Ishikawa (cell line): ENCODE data around the gene CHORDC1.

Source experiments
- CEBPB ChIP-seq: IDR thresholded peaks from 2 replicates; pipeline ENCODE4 v1.6.1; 2012
- CREB1 ChIP-seq: IDR thresholded peaks from 2 replicates; pipeline ENCODE4 v1.6.1; 2012; ENCODE audit warnings: low read depth
- EGR1 ChIP-seq: IDR thresholded peaks from 2 replicates; pipeline ENCODE4 v1.6.1; 2012
- EP300 ChIP-seq: IDR thresholded peaks from 2 replicates; pipeline ENCODE4 v1.6.1; 2012; ENCODE audit warnings: borderline replicate concordance
- FOXM1 ChIP-seq: IDR thresholded peaks from 2 replicates; pipeline ENCODE4 v1.6.1; 2012; ENCODE audit warnings: low read depth, borderline replicate concordance
- MAX ChIP-seq: IDR thresholded peaks from 2 replicates; pipeline ENCODE4 v1.6.1; 2012
- NFIC ChIP-seq: IDR thresholded peaks from 2 replicates; pipeline ENCODE4 v1.6.1; 2012
- RAD21 ChIP-seq: IDR thresholded peaks from 2 replicates; pipeline ENCODE4 v1.6.1; 2012; ENCODE audit warnings: low read depth
- REST ChIP-seq: IDR thresholded peaks from 2 replicates; pipeline ENCODE4 v1.6.1; 2012; ENCODE audit warnings: low read depth, mild to moderate bottlenecking
- TAF1 ChIP-seq: IDR thresholded peaks from 2 replicates; pipeline ENCODE4 v1.6.1; 2012; ENCODE audit warnings: low read depth, mild to moderate bottlenecking
- TCF12 ChIP-seq: IDR thresholded peaks from 2 replicates; pipeline ENCODE4 v1.6.1; 2012; ENCODE audit warnings: low read depth
- TEAD4 ChIP-seq: IDR thresholded peaks from 2 replicates; pipeline ENCODE4 v1.6.1; 2012
- USF1 ChIP-seq: IDR thresholded peaks from 2 replicates; pipeline ENCODE4 v1.6.1; 2012
- YY1 ChIP-seq: IDR thresholded peaks from 2 replicates; pipeline ENCODE4 v1.6.1; 2012; ENCODE audit warnings: low read depth
- ZBTB7A ChIP-seq: IDR thresholded peaks from 2 replicates; pipeline ENCODE4 v1.6.1; 2012; ENCODE audit warnings: low read depth

Gene CHORDC1

GRCh38 chr11:90221803-90222458, 918 bp downstream of the CHORDC1 start:
- TF ChIP-seq TAF1, result no peak

- TF ChIP-seq YY1 (no peak), USF1 (no peak), MAX (no peak), CREB1 (no peak), EGR1 (no peak), TAF1 (no peak), ZBTB7A (no peak), TCF12 (no peak), EP300 (no peak), REST (no peak), CEBPB (no peak), FOXM1 (no peak), TEAD4 (no peak), NFIC (no peak), RAD21 (no peak)
Observed at GRCh38 chr11:90220391-90220790, 2.5 kb downstream of the CHORDC1 start.

- TF ChIP-seq ZBTB7A, result no peak
Observed at GRCh38 chr11:90219438-90219837, 3.4 kb downstream of the CHORDC1 start.

GRCh38 chr11:90218606-90219005, 4.2 kb downstream of the CHORDC1 start:
- no peak for TF ChIP-seq TAF1
- TF ChIP-seq CEBPB, result no peak
- no peak for TF ChIP-seq NFIC
- no peak for TF ChIP-seq REST
- no peak for TF ChIP-seq YY1
- TF ChIP-seq MAX, result no peak
- no peak for TF ChIP-seq TCF12
- no peak for TF ChIP-seq EP300
- TF ChIP-seq CREB1, result no peak
- TF ChIP-seq ZBTB7A, result no peak
- TF ChIP-seq TEAD4, result no peak
- TF ChIP-seq FOXM1, result no peak
- no peak for TF ChIP-seq USF1
- no peak for TF ChIP-seq EGR1
- TF ChIP-seq RAD21, result no peak

- TF ChIP-seq ZBTB7A (no peak), EP300 (no peak)
Observed at GRCh38 chr11:90216611-90217010, 6.2 kb downstream of the CHORDC1 start.

GRCh38 chr11:90213322-90213721, 9.5 kb downstream of the CHORDC1 start:
- no peak for TF ChIP-seq EP300
- TF ChIP-seq USF1, result no peak
- no peak for TF ChIP-seq CREB1
- TF ChIP-seq YY1, result no peak
- TF ChIP-seq ZBTB7A, result no peak
- TF ChIP-seq TCF12, result no peak

GRCh38 chr11:90208857-90209256, 14.0 kb downstream of the CHORDC1 start:
- TF ChIP-seq CEBPB (no peak), CREB1 (no peak), FOXM1 (no peak), TCF12 (no peak), EP300 (no peak), REST (no peak), USF1 (no peak), YY1 (no peak), ZBTB7A (no peak), TEAD4 (no peak), TAF1 (no peak)
